ENCODE measurements around the gene THADA. TPM values are rescaled to one million over a fixed set of nuclear protein-coding genes. Genes with fewer than 3 reads are reported as not detected.

Gene THADA
- total and polyA plus RNA-seq, 2 donors: 11.8 to 20.6 TPM

DNA sequence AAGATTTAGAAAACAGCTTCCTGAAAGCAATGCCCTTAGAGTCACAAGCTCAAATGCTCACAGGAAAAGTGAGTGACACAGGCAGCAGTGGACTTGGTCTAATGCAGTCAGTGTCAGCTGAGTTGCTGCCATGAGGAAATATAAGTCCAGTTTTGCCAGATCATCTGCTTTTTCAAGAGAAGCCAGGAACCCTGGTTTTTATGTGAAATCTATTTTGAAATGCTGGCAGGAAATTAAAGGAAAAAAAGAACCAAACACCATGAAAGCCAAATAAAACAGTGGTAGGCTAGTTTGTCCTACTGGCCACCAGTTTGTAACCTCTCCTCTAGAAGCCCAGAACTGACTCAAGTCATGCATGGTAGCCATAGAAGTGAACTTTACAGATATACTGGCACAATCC is 109.2 kb downstream of the THADA start:
- no peaks in the 10 kb centered on the region for H3K4me1 ChIP-seq (ENCODE audit: control insufficient read depth in 2 of 2, insufficient read depth in 2 of 2, low read length in 2 of 2)
- H3K27ac ChIP-seq (ENCODE audit: low read depth in 1 of 2, low read length in 1 of 2): no peak overlapping the region
- DNase-seq (ENCODE audit: low read depth in 6 of 9, low spot score in 9 of 9): no peak
- no peak overlapping the region for H3K4me3 ChIP-seq (ENCODE audit: low read length in 2 of 2)
- no peaks in the 10 kb centered on the region for H3K27me3 ChIP-seq (ENCODE audit: control insufficient read depth in 2 of 2, insufficient read depth in 1 of 2, low read length in 1 of 2)
- no peaks in the 10 kb centered on the region for H3K9me3 ChIP-seq (ENCODE audit: control insufficient read depth in 2 of 2, insufficient read depth in 1 of 2, low read length in 1 of 2)
- peaks cover 0 to 2% of the 10 kb centered on the region in 2 donors for H3K36me3 ChIP-seq (ENCODE audit: control insufficient read depth in 2 of 2, insufficient read depth in 2 of 2, low read length in 1 of 2)

DNA sequence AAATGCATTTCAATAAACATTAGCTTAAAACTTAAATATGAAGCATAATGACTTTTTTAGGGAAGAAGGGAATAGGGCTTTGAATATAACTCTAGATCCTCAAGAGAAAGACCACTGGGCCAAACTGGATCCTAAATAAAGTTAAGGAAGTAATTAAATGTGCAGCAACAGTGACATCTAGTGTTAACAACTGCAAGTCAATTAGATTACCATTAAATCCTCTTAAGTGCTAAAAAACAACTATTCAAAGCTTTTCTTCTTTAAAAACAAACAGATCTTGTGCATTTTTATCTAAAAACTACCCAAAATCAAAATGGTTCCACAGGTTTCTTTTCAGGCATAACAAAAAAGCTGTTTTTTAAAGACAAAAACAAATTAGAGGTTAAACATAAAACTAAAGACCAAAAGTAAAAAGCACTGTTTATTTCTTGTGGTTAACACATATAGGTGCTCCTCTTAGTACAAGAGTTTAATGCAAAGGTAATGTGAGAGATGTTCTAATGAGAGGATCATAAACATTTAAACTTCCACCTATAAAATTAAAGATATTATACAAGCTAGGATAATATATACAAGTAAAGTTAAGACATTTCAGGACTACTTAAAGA is 111.4 kb downstream of the THADA start:
- no peaks in the 10 kb centered on the region for H3K9me3 ChIP-seq (ENCODE audit: control insufficient read depth in 2 of 2, insufficient read depth in 1 of 2, low read length in 1 of 2)
- no peaks in the 10 kb centered on the region for H3K4me1 ChIP-seq (ENCODE audit: control insufficient read depth in 2 of 2, insufficient read depth in 2 of 2, low read length in 2 of 2)
- H3K4me3 ChIP-seq (ENCODE audit: low read length in 2 of 2): no peak overlapping the region
- DNase-seq (ENCODE audit: low read depth in 6 of 9, low spot score in 9 of 9): peak; percentile 27 to 85 (median 69)
- no peak overlapping the region for H3K27ac ChIP-seq (ENCODE audit: low read depth in 1 of 2, low read length in 1 of 2)
- H3K27me3 ChIP-seq (ENCODE audit: control insufficient read depth in 2 of 2, insufficient read depth in 1 of 2, low read length in 1 of 2): no peaks in the 10 kb centered on the region
- H3K36me3 ChIP-seq (ENCODE audit: control insufficient read depth in 2 of 2, insufficient read depth in 2 of 2, low read length in 1 of 2): peaks cover 0 to 2% of the 10 kb centered on the region in 2 donors

DNA sequence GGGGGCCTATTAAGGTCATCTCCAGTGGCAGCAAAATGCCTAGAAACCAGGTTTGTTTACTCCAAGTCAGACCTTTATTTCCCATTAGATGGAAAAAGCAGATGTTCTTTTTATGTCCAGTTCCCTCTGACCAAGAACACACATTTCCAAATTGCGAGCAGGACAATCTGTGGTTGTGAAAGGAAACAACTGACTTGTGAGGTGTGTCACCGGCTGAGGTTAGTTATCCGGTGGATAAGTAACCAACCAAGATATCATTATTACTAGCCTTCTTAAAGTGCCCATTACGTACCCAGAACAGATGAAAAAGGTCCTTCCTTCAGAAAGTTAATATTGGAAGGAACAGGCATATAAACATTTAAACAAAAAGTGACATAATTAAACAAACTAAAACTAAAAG is 112.9 kb downstream of the THADA start:
- 70% methylated on average over 4 of the region's 4 CpGs for WGBS
- H3K4me3 ChIP-seq (ENCODE audit: low read length in 2 of 2): no peak overlapping the region
- peaks cover 0 to 2% of the 10 kb centered on the region in 2 donors for H3K36me3 ChIP-seq (ENCODE audit: control insufficient read depth in 2 of 2, insufficient read depth in 2 of 2, low read length in 1 of 2)
- H3K9me3 ChIP-seq (ENCODE audit: control insufficient read depth in 2 of 2, insufficient read depth in 1 of 2, low read length in 1 of 2): no peaks in the 10 kb centered on the region
- H3K27me3 ChIP-seq (ENCODE audit: control insufficient read depth in 2 of 2, insufficient read depth in 1 of 2, low read length in 1 of 2): no peaks in the 10 kb centered on the region
- no peak for DNase-seq (ENCODE audit: low read depth in 6 of 9, low spot score in 9 of 9)
- no peaks in the 10 kb centered on the region for H3K4me1 ChIP-seq (ENCODE audit: control insufficient read depth in 2 of 2, insufficient read depth in 2 of 2, low read length in 2 of 2)
- no peak overlapping the region for H3K27ac ChIP-seq (ENCODE audit: low read depth in 1 of 2, low read length in 1 of 2)

DNA sequence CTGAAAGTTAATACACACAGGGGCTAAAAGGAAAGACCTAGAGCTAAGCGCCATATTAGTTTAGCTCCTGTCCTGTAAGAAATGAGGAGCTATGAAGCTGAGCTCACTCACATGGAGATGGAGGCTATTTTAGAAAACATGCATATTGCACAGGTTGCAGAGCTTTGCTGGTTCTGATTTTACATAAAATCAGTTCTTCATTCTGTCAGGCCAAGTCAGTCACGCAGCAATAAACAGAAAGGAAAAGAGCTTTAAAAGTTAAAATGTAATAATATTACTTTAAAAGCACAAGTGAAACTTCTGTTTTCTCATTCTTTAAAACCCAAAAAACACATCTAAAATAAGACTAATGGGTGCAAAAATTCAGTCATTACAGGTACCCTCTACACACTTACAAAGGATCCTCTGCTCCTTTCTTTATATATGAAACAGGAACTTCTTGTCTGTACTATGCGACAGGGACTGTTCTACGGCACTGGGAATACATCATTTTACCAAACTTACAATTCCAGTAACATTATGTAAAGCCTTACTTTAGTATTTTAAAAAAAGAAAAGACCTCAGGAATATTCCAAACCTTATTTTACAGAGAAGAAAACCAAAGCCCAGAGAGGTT is 113.8 kb downstream of the THADA start:
- Histone ChIP-seq H3K4me3 (ENCODE audit: low read length in 2 of 2) (no peak overlapping the region), H3K4me1 (ENCODE audit: control insufficient read depth in 2 of 2, insufficient read depth in 2 of 2, low read length in 2 of 2) (no peaks in the 10 kb centered on the region), H3K9me3 (ENCODE audit: control insufficient read depth in 2 of 2, insufficient read depth in 1 of 2, low read length in 1 of 2) (no peaks in the 10 kb centered on the region), H3K27ac (ENCODE audit: low read depth in 1 of 2, low read length in 1 of 2) (no peak overlapping the region), H3K27me3 (ENCODE audit: control insufficient read depth in 2 of 2, insufficient read depth in 1 of 2, low read length in 1 of 2) (no peaks in the 10 kb centered on the region), H3K36me3 (ENCODE audit: control insufficient read depth in 2 of 2, insufficient read depth in 2 of 2, low read length in 1 of 2) (peaks cover 0 to 2% of the 10 kb centered on the region in 2 donors)
- 96% methylated on average over 4 of the region's 4 CpGs for WGBS
- DNase-seq (ENCODE audit: low read depth in 6 of 9, low spot score in 9 of 9): no peak

DNA sequence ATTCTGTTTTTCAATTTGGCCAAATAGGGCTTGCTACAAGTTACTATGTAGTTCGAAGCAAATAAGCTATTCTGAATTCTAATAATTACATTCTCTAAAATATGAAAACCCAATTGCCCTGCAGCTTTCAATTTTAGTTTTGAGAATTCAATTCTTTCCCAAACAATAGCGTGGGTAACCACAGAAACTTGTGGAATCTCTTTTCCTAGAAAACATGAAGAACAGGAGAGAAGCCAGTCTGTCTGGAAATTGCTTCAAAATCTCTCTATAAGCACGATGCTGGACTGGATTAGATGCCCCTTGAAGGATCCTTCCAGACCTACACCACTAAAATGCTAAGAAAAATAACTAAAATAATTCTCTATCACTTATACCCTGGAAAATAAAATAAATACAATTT is 115.0 kb downstream of the THADA start:
- H3K4me1 ChIP-seq (ENCODE audit: control insufficient read depth in 2 of 2, insufficient read depth in 2 of 2, low read length in 2 of 2): no peaks in the 10 kb centered on the region
- 97% methylated on average over 3 of the region's 3 CpGs for WGBS

DNA sequence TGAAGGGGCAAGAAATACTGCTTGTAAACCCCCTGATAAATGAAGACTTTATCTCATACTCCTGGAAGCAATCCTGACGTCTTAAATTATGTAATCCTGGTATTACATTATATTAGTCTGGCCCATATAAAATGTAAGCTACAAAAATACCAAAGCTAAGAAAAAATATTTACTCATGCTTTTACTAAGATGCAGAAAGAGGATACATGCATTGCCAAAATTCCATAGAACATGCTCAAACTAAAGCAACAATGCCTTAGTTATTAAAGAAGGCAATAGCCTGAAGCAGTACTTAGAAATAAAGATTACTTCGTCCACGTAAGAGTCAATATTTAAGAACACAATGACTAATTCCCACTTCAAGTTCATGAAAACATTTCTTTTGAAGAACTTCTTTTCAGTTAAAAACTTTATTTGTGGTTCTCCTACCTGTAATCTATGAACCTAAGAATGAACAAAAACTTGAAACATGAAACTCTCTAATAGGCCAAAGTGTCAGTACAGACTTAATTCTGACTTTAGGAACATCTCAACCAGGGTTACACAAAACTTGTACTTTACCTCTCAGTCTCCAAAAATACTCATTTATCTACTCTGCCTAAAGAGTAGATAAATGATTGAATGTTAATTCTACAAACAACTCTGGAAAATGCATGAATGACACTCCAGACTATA is 117.3 kb downstream of the THADA start:
- Histone ChIP-seq H3K27me3 (ENCODE audit: control insufficient read depth in 2 of 2, insufficient read depth in 1 of 2, low read length in 1 of 2) (no peaks in the 10 kb centered on the region), H3K27ac (ENCODE audit: low read depth in 1 of 2, low read length in 1 of 2) (no peak overlapping the region), H3K36me3 (ENCODE audit: control insufficient read depth in 2 of 2, insufficient read depth in 2 of 2, low read length in 1 of 2) (peaks cover 0 to 2% of the 10 kb centered on the region in 2 donors), H3K4me3 (ENCODE audit: low read length in 2 of 2) (no peak overlapping the region), H3K4me1 (ENCODE audit: control insufficient read depth in 2 of 2, insufficient read depth in 2 of 2, low read length in 2 of 2) (no peaks in the 10 kb centered on the region), H3K9me3 (ENCODE audit: control insufficient read depth in 2 of 2, insufficient read depth in 1 of 2, low read length in 1 of 2) (no peaks in the 10 kb centered on the region)
- WGBS: 89% methylated on average over 3 of the region's 3 CpGs
- no peak for DNase-seq (ENCODE audit: low read depth in 6 of 9, low spot score in 9 of 9)

More for the DNA sequence above, 115.0 kb downstream of the THADA start:
- H3K36me3 ChIP-seq (ENCODE audit: control insufficient read depth in 2 of 2, insufficient read depth in 2 of 2, low read length in 1 of 2): peaks cover 0 to 2% of the 10 kb centered on the region in 2 donors
- H3K27me3 ChIP-seq (ENCODE audit: control insufficient read depth in 2 of 2, insufficient read depth in 1 of 2, low read length in 1 of 2): no peaks in the 10 kb centered on the region
- no peak overlapping the region for H3K4me3 ChIP-seq (ENCODE audit: low read length in 2 of 2)
- H3K9me3 ChIP-seq (ENCODE audit: control insufficient read depth in 2 of 2, insufficient read depth in 1 of 2, low read length in 1 of 2): no peaks in the 10 kb centered on the region
- H3K27ac ChIP-seq (ENCODE audit: low read depth in 1 of 2, low read length in 1 of 2): no peak overlapping the region
- no peak for DNase-seq (ENCODE audit: low read depth in 6 of 9, low spot score in 9 of 9)

DNA sequence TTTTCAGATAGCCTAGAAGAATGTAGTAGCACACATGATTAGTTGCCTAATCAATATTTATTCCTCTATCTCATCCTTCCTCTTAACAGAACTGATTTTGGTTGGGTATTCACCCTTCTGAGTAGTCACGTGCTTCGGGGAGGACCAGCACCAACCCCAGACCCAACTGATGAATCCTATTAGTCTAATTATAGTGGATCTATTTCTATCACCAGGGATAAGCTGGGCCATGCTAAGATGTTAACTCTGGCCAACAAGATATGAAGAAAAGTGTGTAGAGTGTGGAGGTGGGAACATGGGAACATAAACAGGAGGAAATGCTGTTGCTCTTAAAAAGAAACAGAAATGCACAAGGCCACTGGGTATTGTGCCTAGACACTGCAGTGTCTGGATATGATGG is 119.9 kb downstream of the THADA start:
- 99% methylated on average over 2 of the region's 2 CpGs for WGBS

DNA sequence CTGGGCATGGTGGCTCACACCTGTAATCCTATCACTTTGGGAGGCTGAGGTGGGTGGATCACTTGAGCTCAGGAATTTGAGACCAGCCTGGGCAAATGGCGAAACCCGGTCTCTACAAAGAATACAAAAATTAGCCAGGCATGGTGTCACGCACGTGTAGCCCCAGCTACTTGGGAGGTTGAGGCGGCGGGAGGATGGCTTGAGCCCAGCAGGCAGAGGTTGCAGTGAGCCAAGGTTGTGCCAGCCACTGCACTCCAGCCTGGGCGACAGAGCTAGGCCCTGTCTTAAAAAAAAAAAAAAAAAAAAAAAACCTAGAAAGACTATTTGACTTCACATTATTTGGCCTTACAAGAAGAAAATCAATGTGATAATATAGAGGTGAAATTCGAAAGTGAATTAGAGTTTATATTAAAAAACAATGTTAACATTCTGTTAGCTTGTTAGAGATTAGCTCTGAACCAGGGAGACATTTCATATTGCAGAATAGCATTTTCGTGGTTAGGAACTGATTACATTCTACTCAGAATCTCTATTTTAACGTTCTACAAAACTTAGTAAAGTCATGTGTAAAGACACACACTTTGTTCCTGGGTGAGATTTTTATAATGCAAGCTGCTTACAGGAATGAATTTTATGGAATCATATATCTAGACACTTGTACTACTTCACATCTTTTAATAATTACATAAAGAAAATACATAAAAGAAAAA is 120.5 kb downstream of the THADA start:
- Histone ChIP-seq H3K9me3 (ENCODE audit: control insufficient read depth in 2 of 2, insufficient read depth in 1 of 2, low read length in 1 of 2) (no peaks in the 10 kb centered on the region), H3K36me3 (ENCODE audit: control insufficient read depth in 2 of 2, insufficient read depth in 2 of 2, low read length in 1 of 2) (no peaks in the 10 kb centered on the region), H3K4me3 (ENCODE audit: low read length in 2 of 2) (no peak overlapping the region), H3K4me1 (ENCODE audit: control insufficient read depth in 2 of 2, insufficient read depth in 2 of 2, low read length in 2 of 2) (no peaks in the 10 kb centered on the region), H3K27me3 (ENCODE audit: control insufficient read depth in 2 of 2, insufficient read depth in 1 of 2, low read length in 1 of 2) (no peaks in the 10 kb centered on the region), H3K27ac (ENCODE audit: low read depth in 1 of 2, low read length in 1 of 2) (no peak overlapping the region)
- 98% methylated on average over 10 of the region's 10 CpGs for WGBS
- no peak for DNase-seq (ENCODE audit: low read depth in 6 of 9, low spot score in 9 of 9)

More for the DNA sequence above, 119.9 kb downstream of the THADA start:
- Histone ChIP-seq H3K4me3 (ENCODE audit: low read length in 2 of 2) (no peak overlapping the region), H3K27me3 (ENCODE audit: control insufficient read depth in 2 of 2, insufficient read depth in 1 of 2, low read length in 1 of 2) (no peaks in the 10 kb centered on the region), H3K9me3 (ENCODE audit: control insufficient read depth in 2 of 2, insufficient read depth in 1 of 2, low read length in 1 of 2) (no peaks in the 10 kb centered on the region), H3K27ac (ENCODE audit: low read depth in 1 of 2, low read length in 1 of 2) (no peak overlapping the region), H3K36me3 (ENCODE audit: control insufficient read depth in 2 of 2, insufficient read depth in 2 of 2, low read length in 1 of 2) (no peaks in the 10 kb centered on the region), H3K4me1 (ENCODE audit: control insufficient read depth in 2 of 2, insufficient read depth in 2 of 2, low read length in 2 of 2) (no peaks in the 10 kb centered on the region)
- DNase-seq (ENCODE audit: low read depth in 6 of 9, low spot score in 9 of 9): no peak

DNA sequence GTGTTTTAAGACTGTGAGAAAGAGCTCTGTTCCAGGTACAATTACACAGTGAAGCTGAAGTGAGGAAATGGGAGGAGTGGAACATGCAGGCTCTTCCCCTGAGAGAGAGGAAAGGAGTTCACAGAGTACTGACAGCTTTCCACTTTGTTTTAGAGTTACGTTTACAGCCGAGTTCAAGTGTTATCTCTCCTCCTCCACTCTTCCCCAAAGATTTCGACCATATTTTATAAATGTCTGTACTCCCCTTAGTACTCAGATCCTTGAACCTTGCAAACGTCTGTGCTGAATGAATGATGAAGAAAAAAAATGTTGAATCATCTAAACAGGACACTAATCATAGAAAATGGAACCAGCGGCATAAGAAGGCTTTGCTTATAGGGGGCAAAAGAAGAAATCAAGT is 121.6 kb downstream of the THADA start:
- Histone ChIP-seq H3K9me3 (ENCODE audit: control insufficient read depth in 2 of 2, insufficient read depth in 1 of 2, low read length in 1 of 2) (no peaks in the 10 kb centered on the region), H3K4me1 (ENCODE audit: control insufficient read depth in 2 of 2, insufficient read depth in 2 of 2, low read length in 2 of 2) (no peaks in the 10 kb centered on the region), H3K36me3 (ENCODE audit: control insufficient read depth in 2 of 2, insufficient read depth in 2 of 2, low read length in 1 of 2) (no peaks in the 10 kb centered on the region), H3K4me3 (ENCODE audit: low read length in 2 of 2) (no peak overlapping the region), H3K27me3 (ENCODE audit: control insufficient read depth in 2 of 2, insufficient read depth in 1 of 2, low read length in 1 of 2) (no peaks in the 10 kb centered on the region), H3K27ac (ENCODE audit: low read depth in 1 of 2, low read length in 1 of 2) (no peak overlapping the region)
- WGBS: 92% methylated on average over 5 of the region's 5 CpGs
- no peak for DNase-seq (ENCODE audit: low read depth in 6 of 9, low spot score in 9 of 9)
